Stimulated activated CD4-positive, alpha-beta T cell treated with anti-CD3 and anti-CD28 coated beads, Interleukin-4, amount 100 ng/mL, for 24 hours (primary cell): ENCODE data around the gene PACSIN2.

Experiments used
- DNase-seq: peaks from one replicate; pipeline ENCODE4 v3.0.0-alpha.2; 2020

The PACSIN2 gene

GRCh38 chr22:42878561-42879305, 136.2 kb downstream of the PACSIN2 start:
- no peak for DNase-seq

DNA sequence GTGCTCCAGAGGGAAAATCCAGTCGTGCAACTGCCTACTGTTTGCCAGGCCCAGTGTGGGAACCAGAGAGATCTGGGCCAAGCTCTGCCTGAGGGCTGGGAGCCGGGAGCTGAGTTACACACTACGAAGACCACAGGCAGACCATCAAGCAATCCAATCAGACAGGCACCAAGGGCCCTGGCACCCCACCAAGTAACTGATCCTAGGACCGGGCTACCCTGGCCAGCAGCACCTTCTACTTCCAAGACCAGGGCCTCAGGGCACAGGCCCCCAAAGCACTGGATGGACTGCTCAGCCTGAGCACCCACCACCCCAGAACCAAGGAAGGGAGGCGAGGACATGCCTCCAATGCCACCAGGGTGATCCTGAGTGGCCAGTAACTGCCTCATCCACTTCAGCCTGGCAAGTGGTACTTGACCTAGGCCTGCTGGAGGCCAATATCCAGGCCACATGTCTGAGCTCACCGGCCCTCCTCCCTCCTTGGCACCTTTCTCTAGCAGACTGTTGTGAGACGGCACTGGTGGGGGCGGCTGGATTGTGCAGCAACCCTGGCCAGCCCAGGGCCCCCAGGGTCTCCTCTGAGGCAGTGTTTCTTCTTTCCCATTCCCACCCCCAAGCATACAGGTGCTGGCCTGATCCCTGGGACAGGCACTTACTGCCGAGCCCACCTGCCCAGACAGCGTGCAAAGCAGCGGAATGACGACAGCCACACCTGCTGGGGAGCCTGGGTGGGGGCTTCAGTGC, 137.2 kb downstream of the PACSIN2 start:
- DNase-seq = no peak

- DNase-seq = no peak
Measured at GRCh38 chr22:42877158-42877557, 137.8 kb downstream of the PACSIN2 start.

GRCh38 chr22:42876041-42876440, 138.9 kb downstream of the PACSIN2 start:
- no peak for DNase-seq

- DNase-seq = no peak
Measured at GRCh38 chr22:42874010-42874409, 140.9 kb downstream of the PACSIN2 start.

DNA sequence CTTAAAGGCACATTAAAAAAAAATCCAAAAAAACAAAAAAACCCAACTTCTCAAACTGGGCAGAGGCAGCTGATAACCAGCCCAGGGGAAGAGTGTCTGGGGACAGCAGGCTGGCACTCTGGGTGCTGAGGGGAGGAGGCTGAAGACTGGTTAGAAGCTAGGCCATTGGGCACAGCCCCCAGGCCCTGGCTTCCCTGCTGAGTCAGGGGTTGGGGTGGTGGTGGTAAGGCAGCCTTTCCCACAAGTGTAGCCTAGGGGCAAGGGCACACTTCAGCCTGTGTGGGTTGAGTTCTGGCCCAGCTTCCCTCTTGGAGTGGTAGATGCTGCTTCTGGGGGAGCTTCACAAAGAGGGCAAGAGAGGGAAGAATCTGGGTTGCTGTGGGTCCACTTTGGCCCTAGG, 141.6 kb downstream of the PACSIN2 start:
- no peak for DNase-seq

DNA sequence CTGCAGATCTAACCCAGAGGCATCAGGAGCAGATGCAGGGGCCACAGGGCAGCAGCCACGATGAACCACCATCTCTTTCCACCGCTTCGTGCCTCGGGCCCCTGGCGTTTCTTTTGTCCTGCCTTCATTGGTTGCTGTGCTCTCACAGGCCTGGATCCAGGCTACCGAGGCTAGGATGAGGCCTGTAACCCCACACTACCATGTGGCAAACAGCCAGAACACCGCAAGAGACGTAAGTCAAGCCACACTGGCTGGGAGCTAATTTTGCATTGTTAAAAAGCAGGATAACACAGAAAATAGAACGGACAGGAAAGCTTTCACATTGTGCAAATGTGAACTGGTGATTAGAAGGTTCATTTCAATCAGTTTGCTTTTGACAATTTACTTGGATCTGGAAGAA, 142.1 kb downstream of the PACSIN2 start:
- no peak for DNase-seq

- no peak for DNase-seq
Measured at GRCh38 chr22:42871146-42872050, 143.6 kb downstream of the PACSIN2 start.

DNA sequence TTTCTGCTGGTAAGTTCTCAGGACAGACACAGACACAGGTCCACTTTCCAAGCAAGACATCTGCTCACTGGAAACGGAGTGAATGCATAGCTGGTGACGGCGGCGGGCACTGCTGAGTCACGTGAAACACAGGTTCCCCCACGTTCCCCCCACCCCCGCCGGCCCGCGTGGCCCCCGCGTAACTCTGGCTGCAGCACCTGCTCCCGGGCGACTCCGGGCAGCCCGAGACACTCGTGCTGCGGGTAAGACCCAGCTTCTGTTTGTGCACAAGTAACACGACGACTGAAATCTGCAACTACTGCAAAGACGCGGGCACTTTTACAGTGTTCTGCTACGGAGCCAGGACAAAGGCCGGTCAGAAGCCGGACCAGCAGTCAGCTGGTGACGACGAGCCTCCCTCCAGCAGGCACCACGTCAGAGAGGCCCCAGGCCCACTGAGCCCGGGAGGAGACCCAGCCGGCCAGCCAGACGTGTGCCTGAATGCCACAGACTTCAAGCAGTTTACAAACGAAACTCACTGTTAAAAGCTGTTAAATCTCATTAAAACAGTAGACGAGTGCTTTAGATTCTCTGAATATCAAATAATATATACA, 145.0 kb downstream of the PACSIN2 start:
- no peak for DNase-seq

- no peak for DNase-seq
Measured at GRCh38 chr22:42869463-42869862, 145.5 kb downstream of the PACSIN2 start.

GRCh38 chr22:42868751-42869251, 146.1 kb downstream of the PACSIN2 start:
- DNase-seq = no peak

GRCh38 chr22:42866100-42866499, 148.8 kb downstream of the PACSIN2 start:
- no peak for DNase-seq

DNA sequence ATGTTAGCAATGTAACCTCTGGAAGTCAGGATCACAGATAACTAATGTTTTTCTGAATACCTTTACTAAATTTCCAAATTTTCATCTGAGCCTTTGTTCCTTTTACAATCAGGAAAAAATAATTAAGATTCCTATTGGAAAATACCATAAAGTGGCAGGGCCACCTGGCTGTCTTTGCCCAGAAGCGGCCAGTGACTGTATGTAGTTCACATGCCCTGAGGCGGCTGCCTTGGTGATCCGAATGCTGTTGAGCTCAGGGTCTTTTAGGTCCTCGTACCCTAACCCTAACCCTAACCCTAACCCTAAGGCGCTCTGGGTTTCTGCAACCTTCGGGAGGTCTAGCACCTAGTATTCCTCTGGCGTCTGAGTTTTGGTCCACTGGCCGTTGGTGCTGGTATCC, 149.4 kb downstream of the PACSIN2 start:
- DNase-seq = no peak

DNA sequence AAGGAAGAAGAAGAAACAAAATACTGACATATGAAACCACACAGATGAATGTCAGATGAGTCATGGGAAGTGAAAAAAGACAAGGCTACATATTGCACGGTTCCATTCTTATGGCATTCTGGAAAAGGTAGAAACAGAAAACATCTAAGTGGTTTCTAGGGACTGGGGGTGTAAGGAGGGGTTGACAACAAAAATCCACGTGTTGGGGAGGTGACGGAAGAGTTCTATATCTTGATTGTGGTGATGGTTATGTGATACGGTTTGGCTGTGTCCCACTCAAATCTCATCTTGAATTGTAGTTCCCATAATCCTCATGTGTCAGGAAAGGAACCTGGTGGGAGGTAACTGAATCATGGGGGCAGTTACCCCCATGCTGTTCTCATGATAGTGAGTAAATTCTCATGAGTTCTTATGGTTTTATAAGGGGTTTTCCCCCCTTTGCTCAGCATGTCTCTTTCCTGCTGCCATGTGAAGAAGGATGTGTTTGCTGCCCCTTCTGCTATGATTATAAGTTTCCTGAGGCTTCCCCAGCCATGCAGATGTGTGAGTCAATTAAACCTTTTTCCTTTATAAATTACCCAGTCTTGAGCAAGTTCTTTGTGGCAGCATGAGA, 151.5 kb downstream of the PACSIN2 start:
- DNase-seq = peak; percentile 75

DNA sequence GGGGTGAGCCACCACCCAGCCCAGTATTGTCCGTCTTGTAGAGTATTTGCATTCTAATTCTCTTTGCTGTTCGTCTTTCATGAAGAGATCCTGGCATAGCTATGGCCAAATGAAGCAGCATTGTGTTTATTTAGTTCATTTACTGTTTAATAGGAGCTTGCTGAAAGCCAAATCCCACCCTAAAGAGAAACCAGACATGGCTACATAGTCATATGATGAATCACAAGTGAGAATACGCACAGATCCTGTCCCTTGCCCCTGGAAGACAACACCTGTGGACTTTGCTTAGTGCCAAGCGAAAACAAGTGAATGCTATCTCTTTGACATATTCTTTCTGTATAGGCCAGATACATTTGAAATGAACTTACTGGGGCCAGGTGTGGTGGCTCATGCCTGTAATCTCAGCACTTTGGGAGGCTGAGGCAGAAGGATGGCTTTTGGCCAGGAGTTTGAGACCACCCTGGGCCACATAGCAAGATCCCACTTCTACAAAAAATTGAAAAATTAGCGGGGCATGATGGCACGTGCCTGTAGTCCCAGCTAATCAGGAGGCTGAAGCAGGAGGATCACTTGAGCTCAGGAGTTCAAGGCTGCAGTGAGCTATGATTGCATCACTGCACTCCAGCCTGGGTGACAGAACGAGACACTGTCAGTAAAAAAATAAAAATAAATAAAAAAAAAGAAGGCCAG, 152.8 kb downstream of the PACSIN2 start:
- DNase-seq = no peak

DNA sequence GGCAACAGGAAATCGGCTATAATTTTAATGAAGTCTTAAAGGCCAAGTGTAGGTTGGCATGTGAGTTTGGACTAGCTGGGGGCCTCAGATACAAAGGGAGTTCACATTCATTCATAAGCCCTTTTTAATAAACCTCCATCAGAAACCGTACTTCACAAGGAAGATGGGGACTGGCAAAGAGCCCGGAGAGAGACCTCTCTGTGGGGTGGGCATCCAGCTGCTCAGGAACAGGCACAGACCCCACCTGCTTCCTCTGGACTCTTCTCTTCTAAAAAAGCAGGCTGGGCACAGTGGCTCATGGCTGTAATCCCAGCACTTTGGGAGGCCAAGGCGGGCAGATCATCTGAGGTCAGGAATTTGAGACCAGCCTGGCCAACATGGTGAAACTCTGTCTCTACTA, 154.0 kb downstream of the PACSIN2 start:
- DNase-seq = no peak

- DNase-seq = no peak
Measured at GRCh38 chr22:42857845-42858481, 157.0 kb downstream of the PACSIN2 start.

GRCh38 chr22:42856865-42857704, 157.9 kb downstream of the PACSIN2 start, which contains the start of gene ARFGAP3:
TSS of gene ARFGAP3 (minus strand) at chr22:42857273. CDS start at chr22:42857182, 91 bp downstream.
- DNase-seq = peak; percentile 94

DNA sequence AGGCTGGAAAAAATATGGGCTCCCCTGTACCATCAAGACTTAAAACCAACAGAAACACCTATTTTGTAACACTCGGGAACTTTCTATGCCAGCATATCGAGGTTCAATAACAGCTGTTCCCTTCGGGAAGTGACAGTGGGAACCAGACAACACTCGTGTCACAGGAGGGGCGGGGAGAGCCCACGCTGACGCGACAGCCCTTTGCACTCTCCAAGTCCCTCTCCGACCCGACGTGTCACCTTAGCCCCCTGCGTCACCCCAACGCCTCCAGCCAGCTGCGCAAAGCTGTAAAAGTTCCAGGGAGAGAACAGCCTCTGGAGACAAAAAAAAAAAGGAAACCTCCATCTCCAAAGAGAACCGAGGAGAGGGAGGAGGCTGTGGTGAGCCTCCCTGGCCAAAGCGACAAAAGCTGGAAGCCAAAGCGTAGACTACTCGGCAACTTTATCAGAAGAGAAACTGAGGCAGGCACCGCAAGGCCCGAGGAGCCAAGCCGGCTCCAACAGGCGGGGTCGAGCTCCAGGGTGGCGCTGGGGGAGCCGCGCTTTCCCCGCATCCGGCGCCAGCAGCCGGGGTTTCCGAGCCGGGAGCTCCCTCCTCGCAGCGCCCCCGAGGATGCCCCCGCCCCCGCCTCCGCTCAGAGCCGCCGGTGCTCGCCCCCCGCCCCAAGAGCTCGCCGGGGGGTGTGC, 158.6 kb downstream of the PACSIN2 start:
- peak; percentile 53 for DNase-seq
